ENCODE results near the gene DSCAML1.

GRCh38 chr11:117794772-117795629 lies 2.0 kb downstream of the DSCAML1 start:
- no peak for TF ChIP-seq CTCF (IDR thresholded peaks at IDR 0.05)
- no peak for TF ChIP-seq POLR2AphosphoS5 (IDR thresholded peaks at IDR 0.05)
